ENCODE data around the gene KRTAP20-3. TPM values are rescaled to one million over a fixed set of nuclear protein-coding genes. Genes with fewer than 3 reads are reported as not detected.

Gene KRTAP20-3
- total RNA-seq, 6 experiments from 2014 or later = not detected

DNA sequence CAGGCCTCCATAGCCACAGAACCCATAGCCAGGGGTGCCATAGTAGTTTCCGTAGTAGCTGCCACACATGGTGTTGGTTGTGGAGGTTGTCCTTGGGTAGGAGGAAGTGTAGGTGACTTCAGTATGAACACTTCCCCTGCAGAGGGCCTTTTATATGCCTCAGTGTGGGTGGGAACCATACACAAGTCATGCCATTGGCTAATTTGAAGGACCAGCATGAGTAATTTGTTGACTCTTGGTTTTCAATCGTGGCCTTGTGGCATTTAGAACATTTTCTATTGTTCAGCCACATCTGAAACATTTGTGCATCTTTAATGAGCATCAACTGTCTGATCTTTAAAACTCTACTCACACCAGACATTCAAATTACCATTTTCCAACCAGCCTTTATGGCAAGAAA is 28.8 kb upstream of the KRTAP20-3 start, which contains the start of gene KRTAP6-1:
Gene KRTAP6-1 (minus strand): TSS at position 95 of the 400 bp plus-strand sequence. CDS start 26 bp downstream, at position 69.
- Mint-ChIP-seq H3K9me3 (peaks cover 57% of the 10 kb centered on the region), H3K27ac (no peak within 1 kb of the TSS), H3K4me1 (ENCODE audit: low read depth) (no peaks in the 10 kb centered on the region), H3K4me3 (no peak within 1 kb of the TSS), H3K27me3 (ENCODE audit: insufficient read depth) (no peaks in the 10 kb centered on the region), H3K36me3 (ENCODE audit: low read depth) (no peaks in the 10 kb centered on the region; the same call in 1 of the 2 replicates)
- no peak for DNase-seq
- TF ChIP-seq, protein P1, sequence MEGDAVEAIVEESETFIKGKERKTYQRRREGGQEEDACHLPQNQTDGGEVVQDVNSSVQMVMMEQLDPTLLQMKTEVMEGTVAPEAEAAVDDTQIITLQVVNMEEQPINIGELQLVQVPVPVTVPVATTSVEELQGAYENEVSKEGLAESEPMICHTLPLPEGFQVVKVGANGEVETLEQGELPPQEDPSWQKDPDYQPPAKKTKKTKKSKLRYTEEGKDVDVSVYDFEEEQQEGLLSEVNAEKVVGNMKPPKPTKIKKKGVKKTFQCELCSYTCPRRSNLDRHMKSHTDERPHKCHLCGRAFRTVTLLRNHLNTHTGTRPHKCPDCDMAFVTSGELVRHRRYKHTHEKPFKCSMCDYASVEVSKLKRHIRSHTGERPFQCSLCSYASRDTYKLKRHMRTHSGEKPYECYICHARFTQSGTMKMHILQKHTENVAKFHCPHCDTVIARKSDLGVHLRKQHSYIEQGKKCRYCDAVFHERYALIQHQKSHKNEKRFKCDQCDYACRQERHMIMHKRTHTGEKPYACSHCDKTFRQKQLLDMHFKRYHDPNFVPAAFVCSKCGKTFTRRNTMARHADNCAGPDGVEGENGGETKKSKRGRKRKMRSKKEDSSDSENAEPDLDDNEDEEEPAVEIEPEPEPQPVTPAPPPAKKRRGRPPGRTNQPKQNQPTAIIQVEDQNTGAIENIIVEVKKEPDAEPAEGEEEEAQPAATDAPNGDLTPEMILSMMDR (IDR thresholded peaks at IDR 0.05) = no peak

DNA sequence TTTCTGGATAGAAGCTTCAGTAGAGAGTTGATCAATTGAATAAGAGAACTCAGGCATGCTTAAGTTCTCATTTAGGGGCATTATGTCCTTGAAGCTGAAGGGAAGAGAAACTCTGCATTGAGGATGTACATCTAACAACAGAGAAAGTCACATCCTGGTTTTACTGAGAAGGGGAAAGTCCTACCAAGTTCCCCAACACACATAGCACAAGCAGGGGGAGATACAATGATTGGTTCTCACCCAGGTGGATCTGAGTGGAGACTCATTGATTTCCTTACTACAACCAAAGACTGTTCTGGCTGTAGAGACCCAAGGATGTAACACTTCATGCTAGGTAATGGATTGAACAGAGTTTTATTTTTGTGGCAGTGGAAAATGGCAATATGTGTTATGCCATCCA is 27.5 kb upstream of the KRTAP20-3 start:
- DNase-seq = no peak
- Mint-ChIP-seq H3K27me3 (ENCODE audit: insufficient read depth) (no peaks in the 10 kb centered on the region), H3K4me3 (no peak overlapping the region), H3K9me3 (peaks cover 61% of the 10 kb centered on the region), H3K36me3 (ENCODE audit: low read depth) (no peaks in the 10 kb centered on the region; the same call in 1 of the 2 replicates), H3K4me1 (ENCODE audit: low read depth) (no peaks in the 10 kb centered on the region), H3K27ac (no peak overlapping the region)
- TF ChIP-seq, protein P1 (IDR thresholded peaks at IDR 0.05) = no peak

DNA sequence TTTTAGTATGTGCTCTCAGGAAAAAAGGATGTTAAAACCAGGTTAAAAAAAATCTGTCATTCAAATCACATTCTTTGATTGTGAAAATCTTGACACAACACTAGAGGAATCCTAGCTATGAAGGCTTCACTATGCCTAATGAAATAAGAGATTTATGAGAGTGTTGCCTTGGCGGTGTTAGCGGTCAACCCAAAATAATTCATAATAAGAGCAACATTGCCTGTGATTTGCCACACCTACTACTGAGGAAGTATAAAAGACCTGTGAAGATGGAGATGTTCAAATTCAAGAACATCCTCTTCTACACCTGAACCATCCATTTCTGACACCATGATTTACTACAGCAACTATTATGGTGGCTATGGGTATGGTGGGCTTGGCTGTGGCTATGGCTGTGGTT is 26.5 kb upstream of the KRTAP20-3 start, which contains the start of gene KRTAP20-1:
Gene KRTAP20-1 (plus strand): TSS at position 301 of the 400 bp plus-strand sequence. CDS start 30 bp downstream, at position 331.
- Mint-ChIP-seq H3K36me3 (ENCODE audit: low read depth) (no peaks in the 10 kb centered on the region; the same call in 1 of the 2 replicates), H3K27ac (no peak within 1 kb of the TSS), H3K4me1 (ENCODE audit: low read depth) (no peaks in the 10 kb centered on the region), H3K9me3 (peaks cover 51% of the 10 kb centered on the region), H3K27me3 (ENCODE audit: insufficient read depth) (no peaks in the 10 kb centered on the region), H3K4me3 (no peak within 1 kb of the TSS)
- DNase-seq = no peak
- TF ChIP-seq, protein P1 (IDR thresholded peaks at IDR 0.05) = no peak

DNA sequence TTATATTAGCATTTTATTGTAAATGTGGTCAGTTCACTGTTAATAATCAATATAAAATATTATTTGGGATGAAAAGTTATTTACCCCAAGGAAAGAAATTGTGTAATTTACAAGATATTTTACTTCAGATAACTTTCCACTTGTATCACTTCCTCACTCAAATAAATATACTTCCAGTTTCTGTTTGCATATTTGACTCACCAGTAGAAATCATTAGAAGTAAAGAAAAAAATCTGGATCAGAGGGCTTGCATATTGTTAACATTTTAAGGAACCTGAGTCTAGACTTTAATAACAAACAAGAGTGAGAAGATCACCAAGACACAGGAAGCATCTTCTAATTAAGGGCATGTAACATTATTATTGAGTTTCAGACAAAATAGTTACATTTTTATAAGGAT is 22.6 kb upstream of the KRTAP20-3 start:
- Mint-ChIP-seq H3K36me3 (ENCODE audit: low read depth) (peaks cover 4% of the 10 kb centered on the region; the same call in 1 of the 2 replicates), H3K9me3 (peaks cover 64% of the 10 kb centered on the region), H3K27ac (no peak overlapping the region), H3K4me1 (ENCODE audit: low read depth) (no peaks in the 10 kb centered on the region), H3K4me3 (no peak overlapping the region), H3K27me3 (ENCODE audit: insufficient read depth) (no peaks in the 10 kb centered on the region)
- no peak for DNase-seq
- TF ChIP-seq, protein P1 (IDR thresholded peaks at IDR 0.05) = no peak

DNA sequence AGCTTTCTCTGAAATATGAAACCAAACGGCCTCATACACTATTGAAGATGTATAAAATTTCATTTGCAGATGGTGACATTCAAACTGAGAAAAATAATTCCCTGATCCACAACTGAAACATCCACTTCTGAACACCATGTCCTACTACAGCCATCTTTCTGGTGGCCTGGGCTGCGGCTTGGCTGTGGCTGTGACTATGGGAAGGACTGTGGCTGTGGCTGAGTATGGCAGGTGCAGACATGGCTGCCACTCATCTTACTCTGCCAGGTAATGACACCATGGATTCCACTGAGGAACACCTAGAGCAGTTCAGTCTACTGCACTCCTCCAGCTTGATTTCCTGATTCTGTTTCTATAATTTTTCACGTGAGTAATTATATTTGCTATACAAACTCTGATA is 22.1 kb upstream of the KRTAP20-3 start, which contains the start of gene KRTAP20-4:
Gene KRTAP20-4 (plus strand): TSS at position 106 of the 400 bp plus-strand sequence.
- H3K36me3 Mint-ChIP-seq (ENCODE audit: low read depth) = peaks cover 4% of the 10 kb centered on the region; the same call in 1 of the 2 replicates
- peaks cover 64% of the 10 kb centered on the region for H3K9me3 Mint-ChIP-seq
- TF ChIP-seq, protein P1 (IDR thresholded peaks at IDR 0.05) = no peak
- no peaks in the 10 kb centered on the region for H3K27me3 Mint-ChIP-seq (ENCODE audit: insufficient read depth)
- no peak for DNase-seq
- no peaks in the 10 kb centered on the region for H3K4me1 Mint-ChIP-seq (ENCODE audit: low read depth)
- no peak within 1 kb of the TSS for H3K4me3 Mint-ChIP-seq
- no peak within 1 kb of the TSS for H3K27ac Mint-ChIP-seq
